ENCODE results near the gene RHOJ.

The RHOJ gene

DNA sequence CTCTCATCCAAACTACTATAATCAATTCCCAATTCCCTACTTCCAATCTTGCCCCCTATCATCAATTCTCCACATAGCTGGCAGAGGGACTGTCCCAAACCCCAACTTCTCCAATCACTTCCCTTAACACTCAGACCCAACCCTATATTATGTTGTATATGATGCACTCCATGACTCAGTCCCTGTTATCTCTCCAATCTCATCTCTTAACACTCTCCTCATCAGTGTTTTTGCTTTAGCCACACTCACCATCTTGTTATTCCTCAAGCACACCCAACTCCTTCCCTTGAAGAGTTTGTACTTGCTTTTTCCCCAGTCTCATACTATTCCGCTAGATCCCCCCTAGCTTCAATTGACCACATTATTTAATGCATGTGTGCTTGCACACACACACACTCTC, 4.9 kb downstream of the RHOJ start:
- DNase-seq = no peak

DNA sequence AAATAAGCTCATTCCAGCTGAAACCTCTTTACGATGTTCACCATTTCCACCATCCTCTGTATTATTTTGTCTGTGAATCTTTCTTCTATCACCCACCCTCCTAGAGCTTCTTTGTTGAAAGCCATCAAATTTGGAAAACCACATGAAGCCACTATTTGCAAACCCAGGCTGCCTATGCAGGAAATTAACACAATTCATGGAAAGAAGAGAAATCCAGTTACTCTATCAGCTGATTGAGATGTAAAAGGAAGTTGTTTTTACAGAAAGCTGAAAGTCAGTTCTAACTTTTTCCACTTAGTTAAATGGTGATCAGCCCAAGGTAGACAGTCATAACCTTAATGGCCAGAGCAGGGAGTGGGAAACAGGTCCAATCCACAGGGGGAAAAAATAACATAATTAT, 6.6 kb downstream of the RHOJ start:
- DNase-seq = no peak

DNA sequence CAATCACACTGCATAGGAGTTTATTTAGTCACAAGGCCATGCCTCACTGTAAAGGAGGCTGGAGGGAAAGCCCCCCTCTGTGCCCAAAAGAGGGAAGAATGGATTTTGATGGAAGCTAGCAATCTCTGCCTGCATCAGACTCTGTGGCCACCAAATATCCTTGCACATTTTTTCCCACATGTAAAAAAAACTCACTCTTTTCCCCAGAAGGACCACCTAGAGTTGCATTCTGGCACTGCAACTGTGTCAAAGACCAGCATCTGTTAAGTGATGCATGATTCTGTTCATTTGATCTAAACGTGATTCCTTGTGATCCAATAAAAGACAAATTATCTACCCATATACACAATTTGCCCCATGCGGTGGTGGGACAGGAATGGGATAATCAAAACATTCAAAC, 8.0 kb downstream of the RHOJ start:
- DNase-seq = no peak

DNA sequence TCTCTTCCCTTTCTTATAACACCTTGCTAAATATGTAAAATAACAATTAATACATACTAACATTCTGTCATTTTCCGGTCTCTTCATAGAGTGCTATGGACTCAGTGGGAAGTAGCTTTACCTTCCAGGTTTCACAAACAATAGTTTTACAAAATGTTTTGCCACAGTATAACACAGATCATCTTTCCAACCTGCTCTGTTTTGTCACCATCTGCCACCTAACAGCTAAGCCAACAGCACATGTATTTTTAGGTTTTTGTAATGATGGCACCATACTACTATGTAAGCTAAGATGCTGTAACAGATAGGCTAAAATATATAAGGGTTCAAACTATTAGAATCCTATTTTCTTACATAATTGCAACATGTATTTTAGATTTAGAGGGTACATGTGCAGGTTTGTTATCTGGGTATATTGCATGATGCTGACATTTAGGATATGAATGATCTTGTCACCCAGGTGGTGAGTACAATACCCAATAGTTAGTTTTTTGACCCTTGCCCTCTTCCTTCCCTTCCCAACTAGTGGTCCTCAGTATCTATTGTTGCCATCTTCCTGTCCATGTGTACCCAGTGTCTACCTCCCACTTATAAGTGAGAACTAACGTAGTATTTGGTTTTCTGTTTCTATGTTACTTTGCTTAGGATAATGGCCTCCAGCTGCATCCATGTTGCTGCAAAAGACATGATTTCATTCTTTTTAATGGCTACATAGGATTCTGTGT, 8.7 kb downstream of the RHOJ start:
- no peak for DNase-seq

DNA sequence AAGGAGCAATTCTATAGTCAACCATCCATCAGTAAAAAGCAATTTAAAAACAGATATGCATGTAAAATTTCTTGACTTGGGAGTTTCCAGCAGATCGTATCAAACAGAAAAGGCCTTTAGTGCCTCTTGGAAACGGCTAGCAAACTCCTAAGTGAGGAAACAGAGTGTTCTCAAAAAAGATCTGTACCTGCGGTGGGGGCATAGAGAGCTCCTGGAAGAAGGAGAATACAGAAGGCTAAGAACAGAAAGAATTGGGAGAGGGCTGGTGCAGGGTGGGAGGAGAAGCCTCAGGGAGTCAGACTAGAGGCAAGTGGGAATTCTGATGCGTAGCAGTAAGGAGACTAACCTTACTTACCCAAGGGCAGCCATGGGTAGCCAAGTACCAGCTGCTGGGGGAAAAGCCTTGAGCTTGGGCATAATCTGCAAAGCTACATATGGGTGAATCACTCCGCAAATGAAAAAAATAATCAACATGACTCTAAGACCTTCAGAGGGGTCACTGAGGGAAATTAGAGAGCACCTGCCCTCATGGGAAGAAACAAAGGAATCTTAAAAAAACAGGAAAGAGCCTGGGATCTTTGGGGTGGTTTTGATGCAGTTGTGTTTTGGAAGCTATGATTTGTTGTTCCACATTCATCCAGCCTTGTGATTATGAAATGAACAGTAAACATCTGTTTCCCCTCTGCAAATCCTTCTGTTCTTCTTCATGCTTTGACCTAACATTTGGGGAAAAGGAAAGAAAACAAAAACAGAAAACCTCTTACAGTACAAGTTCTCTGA, 10.4 kb downstream of the RHOJ start:
- DNase-seq = no peak

DNA sequence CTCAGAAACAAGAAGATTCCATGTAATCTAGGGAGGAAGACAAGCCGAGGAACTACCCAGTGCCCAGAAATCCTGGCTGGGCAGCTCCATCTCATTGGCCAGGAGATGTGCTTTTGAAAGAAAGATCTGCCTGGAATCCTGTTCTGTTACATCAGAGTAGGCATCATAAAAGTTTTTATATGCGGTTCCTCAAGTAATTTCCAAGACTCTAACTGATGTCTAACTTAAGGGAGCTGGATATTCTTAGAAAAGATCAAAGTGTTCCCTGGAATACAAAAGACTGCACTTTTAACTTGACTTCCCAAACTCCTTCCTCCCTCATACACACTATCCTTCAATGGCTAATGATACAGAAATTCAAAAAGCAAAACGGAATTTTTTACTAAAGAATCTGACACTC, 16.3 kb downstream of the RHOJ start:
- DNase-seq = no peak

DNA sequence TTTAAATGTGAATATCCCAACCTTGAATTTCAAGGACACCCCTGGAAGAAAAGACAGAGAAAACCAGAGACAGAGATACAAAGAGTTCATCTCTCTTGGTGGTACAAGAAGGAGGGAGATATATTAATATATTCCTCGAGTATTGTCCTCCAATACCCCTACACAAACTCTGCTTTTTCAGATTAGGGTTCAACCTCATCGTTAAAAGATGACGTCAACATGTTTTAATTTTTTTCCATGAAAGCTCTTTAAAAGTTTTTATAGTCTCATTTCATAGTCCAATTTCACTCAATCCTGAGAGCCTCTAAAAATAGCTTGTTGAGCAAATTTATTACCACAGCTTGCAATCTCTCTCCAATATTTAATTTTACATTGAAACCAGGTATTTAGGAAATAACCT, 19.4 kb downstream of the RHOJ start:
- DNase-seq = no peak

DNA sequence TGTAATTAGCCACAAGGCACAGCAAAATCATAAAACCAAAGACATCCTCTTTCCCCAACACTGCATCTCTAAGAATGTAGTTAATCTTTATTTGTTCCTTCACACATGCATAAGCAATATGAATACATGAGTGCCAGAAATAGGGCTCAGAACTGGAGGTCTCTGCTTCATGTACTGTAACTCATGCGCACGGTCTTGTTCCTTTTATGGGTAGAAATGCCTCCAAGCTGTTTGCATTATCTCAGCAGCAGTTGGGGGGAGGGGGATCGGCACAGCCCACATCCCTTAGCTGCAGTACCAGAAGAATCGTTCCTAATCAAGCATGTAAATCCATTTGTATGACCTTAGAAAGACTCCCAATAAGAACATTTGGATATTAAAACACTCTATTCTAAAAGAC, 20.0 kb downstream of the RHOJ start:
- DNase-seq = no peak

DNA sequence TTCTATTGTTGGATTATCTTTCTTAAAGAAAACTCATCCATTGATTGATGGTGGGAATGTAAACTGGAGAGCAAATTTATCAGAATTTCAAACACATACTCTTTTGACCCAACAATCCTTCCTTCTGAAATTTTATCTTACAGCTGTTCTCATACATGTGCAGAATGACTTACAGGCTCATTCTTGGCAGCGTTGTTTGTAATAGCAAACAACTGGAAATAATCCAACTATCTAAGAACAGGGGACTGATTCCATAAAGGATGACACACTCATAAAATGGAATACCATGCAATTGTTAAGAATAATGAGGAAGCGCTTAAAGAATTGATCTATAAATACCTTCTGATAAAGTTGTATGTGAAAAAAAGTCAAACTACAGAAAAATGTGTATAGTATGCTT, 24.0 kb downstream of the RHOJ start:
- DNase-seq = no peak

DNA sequence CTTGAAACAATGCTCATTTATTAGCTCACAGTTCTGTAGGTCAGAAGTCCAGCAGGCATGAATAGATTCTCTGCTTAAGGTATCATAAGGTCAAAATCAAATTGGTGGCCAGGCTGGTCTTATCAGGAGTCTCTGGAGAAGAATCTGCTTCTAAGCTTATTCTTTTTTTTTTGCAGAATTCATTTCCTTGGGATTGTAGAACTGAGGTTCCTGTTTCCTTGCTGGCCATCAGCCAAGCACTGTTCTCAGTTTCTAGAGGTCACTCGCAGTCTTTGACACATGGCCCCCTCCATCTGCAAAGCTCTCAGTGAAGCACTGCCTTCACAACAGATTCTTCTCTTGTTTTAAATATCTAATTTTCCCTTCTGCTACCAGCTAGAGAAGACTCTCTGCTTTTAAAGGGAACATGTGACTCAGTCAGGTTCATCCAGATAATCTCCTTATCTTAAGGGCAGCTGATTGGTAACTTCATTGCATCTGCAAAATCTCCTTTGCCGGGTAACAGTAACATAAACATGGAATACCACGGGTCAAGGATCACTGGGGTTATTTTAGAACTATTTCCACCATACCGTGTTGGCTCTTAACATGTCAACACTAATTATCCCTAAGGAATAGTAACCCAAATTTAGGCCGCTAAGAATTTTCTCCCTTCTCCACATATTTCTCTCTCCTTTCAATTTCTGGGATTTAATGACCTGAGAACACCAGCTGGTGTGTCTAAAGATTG, 25.3 kb downstream of the RHOJ start:
- no peak for DNase-seq

DNA sequence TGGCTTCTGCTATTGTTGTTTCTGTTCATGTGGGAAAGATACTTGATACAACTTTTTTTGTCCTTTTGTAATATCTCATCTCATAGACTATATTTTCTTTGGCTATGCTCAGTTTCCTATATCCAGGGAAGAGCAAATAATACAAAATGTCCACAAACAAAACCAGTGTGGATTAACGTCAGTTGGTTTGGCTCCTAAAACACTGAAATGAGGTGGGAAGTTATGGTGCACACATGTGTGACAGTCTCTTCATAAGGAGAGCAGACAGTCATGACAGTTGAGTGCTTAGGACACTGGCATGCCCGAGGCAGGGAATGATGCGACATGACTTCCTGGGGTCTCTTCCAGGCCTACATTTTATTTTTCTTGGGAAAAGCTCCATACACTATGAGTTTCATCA, 27.5 kb downstream of the RHOJ start:
- no peak for DNase-seq

DNA sequence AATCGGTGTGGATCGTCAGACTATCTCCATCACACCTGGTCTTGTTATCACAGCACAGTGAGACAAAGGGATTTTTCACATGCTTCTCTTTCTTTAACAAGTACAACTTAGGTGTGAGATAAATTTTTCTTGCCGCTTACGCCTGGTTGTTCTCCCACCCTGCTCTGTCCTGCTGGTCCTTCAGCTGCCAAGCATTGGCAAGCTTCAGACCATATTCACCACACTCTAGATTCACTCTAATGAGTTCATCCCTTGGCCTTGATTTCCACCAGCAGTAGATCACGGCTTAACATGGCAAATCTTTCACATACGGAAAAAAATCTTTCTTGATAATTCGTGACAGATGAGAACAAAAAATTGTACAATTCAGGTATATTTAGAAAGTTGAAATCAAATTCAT, 33.5 kb downstream of the RHOJ start:
- no peak for DNase-seq

DNA sequence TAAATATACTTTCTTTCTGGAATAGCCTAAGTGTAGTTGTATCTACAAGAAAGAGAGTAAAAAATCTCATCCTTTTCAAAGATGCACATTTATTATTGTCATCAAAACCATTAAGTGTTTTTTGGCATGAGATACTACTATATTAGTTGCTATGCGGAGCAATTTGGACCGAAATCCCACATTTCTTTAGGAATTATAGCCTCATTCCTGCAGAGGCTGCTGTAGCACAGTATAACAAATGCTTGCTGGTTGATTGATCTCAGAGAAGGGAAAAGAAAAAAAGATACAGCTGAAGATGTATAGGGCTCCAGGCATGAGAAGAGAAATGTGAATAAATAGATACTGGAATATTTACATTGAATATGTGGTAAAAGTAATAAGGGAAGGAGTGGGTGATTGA, 36.0 kb downstream of the RHOJ start:
- no peak for DNase-seq

DNA sequence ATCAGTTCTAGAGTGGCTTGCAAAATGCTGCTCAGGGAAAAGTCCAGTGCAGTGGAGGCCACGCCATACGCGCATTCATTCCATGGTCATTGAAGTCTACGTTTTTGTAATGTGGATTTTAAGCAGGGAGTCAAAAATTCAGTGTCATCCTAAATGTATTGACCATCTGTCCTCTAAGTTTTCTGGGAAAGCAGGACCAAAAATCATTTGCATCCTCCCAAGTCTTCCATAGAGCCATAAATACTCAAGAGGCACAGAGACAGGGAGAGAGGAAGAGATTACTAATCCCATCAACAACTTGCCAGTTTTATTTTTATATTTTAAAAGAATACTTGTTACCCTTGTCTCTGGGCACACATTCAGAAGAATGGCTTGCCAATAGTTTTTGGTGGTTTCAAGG, 36.9 kb downstream of the RHOJ start:
- DNase-seq = no peak

DNA sequence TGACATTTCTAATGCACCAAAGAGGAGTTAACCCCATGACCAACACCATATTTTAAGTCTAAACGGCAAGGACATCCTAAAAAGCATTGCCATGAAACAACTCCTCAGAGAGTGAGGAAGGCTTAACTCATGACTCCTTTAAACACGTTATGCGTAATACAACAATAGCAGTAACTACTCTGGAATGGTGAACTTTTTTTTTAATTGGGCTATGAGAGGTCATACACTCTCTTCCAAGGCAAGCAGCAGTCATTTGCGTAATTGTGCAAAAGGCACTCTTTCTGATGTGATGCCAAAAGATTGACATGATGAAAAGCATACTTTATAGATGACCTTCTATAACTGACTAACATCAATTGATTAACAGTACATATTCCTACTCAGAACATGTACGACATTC, 39.4 kb downstream of the RHOJ start:
- DNase-seq = no peak

DNA sequence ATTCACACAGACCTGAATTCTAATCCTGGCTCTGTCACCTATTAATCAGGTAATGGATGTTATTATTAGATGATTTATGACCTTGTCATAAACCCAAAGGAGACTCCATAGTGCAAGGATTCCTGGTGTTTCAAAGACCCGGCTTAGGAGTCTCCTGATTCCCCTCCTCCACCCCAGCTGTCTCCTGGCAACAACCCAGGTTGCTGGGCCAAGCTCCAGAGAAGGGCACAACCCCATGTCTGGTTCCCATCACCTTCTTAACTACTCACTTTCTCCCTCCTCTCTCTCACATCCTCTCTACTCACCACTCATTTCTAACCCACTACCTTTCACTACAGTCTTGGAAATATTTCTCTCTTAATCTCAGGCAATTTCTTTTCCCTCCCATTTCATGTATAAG, 41.6 kb downstream of the RHOJ start:
- no peak for DNase-seq

DNA sequence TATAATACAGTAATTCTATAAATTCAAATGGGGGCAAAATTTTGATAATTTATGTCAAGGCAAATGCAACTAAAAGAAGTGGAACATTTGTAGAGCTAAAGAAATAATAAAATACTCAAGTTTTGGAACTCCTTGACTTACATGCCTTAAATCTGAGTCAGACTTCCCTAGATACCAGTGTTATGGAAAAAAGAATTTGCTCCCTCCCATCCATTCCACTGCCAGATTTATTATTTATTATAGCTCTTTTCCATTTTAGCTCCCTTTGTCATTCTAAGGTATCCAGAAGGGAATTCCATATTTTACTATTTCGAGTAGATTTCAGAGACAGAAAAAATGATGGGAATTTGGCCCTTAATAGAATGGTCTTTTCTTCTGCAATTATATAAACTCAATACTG, 44.0 kb downstream of the RHOJ start:
- DNase-seq = no peak

DNA sequence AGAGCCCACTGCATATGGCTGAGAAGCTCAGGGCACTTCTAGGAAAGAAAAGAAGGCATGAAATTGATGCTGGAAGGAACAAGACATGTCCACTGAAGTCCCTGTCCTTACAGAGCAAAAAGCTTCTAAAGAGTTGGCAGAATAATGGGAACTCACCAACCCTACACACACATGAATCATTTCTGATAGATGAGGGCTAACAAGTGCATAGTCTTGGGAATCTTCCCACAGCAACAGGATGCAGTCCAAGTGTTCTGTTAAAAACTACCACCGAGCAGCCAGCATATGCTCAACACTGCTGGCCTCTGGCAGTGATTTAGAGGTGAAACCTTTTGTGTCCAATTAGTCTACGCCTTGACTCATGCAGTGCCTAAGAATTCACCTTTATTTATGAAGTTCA, 44.8 kb downstream of the RHOJ start:
- no peak for DNase-seq

DNA sequence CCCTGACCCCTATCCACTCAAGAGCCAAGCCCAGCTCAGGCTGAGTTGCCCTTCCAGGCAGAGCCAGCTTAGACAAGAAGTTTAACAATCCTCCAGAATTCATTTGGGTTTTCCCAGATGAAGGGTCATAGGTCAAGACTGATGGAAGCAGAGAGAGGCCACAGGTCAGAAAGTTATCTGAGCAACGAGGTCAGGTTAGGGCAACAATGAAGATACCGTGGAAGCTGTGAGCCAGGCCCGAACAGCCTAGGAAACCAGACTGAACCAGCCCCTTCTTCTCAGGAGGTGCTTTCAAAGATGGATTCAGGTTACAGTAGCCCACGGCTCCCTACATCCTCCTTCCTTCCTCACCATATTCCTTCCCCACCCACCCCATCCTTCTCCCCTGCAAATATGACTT, 53.1 kb downstream of the RHOJ start:
- DNase-seq = no peak

DNA sequence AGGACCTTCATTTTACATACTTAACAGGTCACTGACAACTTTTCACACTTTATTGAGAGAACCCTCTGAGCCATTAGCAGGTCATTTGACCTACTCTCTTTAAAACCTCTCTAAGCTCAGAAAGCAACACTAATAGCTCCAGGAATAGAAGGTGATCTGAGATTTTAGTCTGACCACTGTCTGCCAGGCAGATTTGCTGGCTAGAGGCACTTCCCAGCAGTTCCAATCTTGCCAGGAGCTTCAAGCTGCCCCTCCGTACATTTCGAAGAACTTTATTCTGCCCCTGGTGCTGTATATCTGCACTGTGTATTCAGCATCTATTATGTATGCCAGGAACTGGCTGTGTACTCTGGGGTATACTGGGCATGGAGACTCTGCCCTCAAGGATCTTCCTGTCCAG, 58.2 kb downstream of the RHOJ start:
- no peak for DNase-seq

DNA sequence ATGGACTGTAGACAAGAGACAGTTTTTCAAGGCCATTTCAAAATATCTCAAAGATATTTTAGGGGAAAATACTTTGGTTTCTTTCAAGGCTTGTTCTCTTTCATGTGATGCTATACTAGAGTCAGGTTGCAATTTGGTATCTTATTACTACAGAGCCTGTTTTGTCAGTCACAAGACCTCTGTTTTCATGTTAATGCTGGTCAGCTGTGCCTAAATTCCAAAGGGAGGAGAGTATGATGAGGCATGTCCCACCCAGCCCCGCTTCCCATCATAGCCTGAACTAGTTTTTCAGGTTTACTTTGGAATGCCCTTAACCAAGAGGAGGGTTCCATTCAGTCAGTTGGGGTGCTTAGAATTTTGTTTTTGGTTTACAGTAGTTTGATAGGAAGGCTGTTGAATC, 61.9 kb downstream of the RHOJ start:
- DNase-seq = no peak

DNA sequence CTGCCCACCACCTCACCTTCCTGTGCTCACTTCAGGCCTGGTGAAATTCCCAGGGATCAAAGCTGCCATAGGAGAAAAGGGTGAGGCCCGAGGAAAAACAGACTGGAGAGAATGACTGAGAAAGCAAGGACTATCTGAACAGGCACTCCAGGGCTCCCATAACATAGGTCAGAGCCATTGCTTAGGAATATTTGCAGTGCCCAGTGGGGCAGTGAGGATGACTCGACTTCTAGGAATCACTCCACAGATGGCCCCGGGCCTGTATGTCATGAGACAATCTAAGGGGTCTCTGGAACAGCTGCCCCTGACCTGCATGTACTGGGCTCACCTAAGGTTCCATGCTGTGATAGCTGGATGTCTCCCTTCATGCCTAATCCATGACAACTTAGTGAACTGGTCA, 62.9 kb downstream of the RHOJ start:
- DNase-seq = no peak

DNA sequence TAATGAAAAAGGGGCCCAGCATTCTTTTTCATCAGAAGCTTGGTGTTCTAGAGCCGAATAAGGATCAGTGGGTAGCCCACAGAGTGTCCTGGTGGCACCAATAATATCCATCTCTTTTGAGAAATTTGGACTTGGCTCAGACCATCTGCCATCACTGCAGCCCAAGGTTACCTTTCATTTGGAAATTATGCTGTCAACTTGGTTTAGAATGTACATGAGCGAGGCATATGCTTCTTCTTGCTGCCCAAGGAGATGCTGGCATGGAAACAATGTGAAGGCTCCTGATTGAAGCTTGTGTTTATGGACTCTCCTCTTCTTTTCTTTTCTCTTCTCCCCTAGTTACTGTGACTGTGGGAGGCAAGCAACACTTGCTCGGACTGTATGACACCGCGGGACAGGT, 64.5 kb downstream of the RHOJ start:
- DNase-seq = no peak

DNA sequence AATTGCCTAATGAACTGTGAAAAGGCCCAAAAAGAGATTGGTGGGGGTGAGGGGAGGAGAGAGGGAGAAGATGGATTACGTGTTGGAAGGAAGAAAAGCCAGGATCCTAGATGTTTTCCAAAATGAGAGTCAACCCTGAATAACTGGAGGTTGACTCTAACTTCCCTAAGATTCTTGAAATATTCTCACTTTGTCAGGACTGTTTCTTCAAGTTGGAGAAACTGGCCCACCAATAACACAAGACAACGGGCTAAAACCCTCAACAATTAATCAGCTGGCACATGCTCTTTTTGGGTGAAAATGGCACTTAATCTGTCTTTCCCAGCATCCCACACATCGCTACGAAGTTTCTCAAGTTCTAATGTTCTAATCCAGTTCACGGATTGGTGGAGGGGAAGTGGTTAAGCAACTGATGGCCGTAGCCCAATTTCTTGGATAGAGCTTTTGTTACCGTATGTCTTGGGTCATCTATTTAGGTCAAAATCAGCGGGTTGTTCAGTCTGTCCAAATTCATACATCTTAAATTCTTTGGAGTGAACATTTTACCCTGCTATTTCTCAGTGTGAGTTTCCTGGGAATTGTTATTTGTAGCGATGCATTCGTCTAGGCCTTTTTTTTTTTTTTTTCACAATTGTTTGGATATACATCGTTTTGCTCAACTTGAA, 65.5 kb downstream of the RHOJ start:
- no peak for DNase-seq
